MM.1S (cell line): ENCODE results near the gene NBEA.

ENCODE experiments used
- CTCF ChIP-seq: fragments of 300-600 bp; sonication (generic); IDR thresholded peaks from 2 replicates; pipeline ENCODE4 v1.5.1; 2016; ENCODE audit warnings: antibody characterized with exemption, low read length, mixed read lengths
- EZH2phosphoT487 ChIP-seq: fragments of 300-600 bp; sonication (generic); IDR thresholded peaks from 2 replicates; pipeline ENCODE4 v1.6.1; 2018; ENCODE audit warnings: antibody characterized with exemption, low read length

- TF ChIP-seq CTCF (no peak), EZH2phosphoT487 (no peak)
Observed at GRCh38 chr13:34944751-34945150, 2.7 kb downstream of the NBEA start.
